ENCODE measurements around the gene NME7. TPM values are rescaled to one million over a fixed set of nuclear protein-coding genes. Genes with fewer than 3 reads are reported as not detected.

The NME7 gene
- total RNA-seq, 1 experiment from 2014 or later, result 21.8 TPM

DNA sequence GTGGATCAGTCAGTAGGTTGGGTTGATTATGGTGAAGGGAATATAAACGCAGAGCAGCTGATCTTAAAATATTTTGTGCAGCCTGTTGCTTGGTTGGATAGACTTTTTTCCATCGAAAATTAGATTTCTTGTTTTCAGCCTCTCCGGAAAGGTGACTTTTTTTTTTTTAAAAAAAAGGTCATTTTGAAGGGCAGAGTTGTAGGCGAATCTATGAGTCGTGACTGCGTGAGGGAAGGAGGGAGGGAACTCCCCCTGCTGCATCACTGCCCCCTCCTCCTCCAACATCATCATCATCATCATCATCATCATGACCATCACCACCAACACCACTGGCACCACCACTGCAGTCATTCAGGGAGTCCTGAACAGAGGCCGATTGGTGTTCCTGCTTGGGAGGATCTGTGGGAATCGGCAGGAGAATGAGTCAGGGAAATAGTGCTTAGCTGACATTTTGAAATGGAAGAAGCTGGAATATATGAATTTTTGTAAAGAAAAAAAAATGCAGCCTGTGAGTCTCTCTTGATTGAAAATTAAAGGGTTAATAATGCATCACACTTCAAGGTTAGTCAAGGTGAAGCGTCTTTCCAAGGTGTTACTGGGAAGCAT is 259.9 kb downstream of the NME7 start:
- Histone ChIP-seq H3K4me2 (ENCODE audit: low read length) (peak overlapping the region; percentile 90), H3K4me3 (replicated peaks in 1 of 2; ENCODE audit: low read depth in 1 of 2, low read length in 2 of 2) (peak overlapping the region; percentile 72 to 84), H3K4me1 (ENCODE audit: control insufficient read depth in 1 of 2, insufficient read depth in 2 of 2, low read length in 2 of 2) (peaks cover 55 to 71% of the 10 kb centered on the region in 2 experiments), H3K79me2 (ENCODE audit: insufficient read depth, low read length) (peaks cover 62% of the 10 kb centered on the region), H3K36me3 (ENCODE audit: control insufficient read depth in 1 of 2, insufficient read depth in 2 of 2, low read length in 2 of 2) (peaks cover 10 to 11% of the 10 kb centered on the region in 2 experiments; a peak in 3 of 4 replicates), H2AFZ (ENCODE audit: low read depth, low read length, poor library complexity, severe bottlenecking) (no peak overlapping the region), H3K9ac (ENCODE audit: low read length) (peak overlapping the region; percentile 95), H3K9me3 (ENCODE audit: control insufficient read depth in 1 of 2, insufficient read depth in 1 of 2, low read depth in 1 of 2, low read length in 2 of 2) (no peaks in the 10 kb centered on the region), H3K27ac (ENCODE audit: low read depth, low read length) (peak overlapping the region; percentile 85), H4K20me1 (ENCODE audit: insufficient read depth) (no peaks in the 10 kb centered on the region), H3K27me3 (ENCODE audit: insufficient read depth, low read length) (no peaks in the 10 kb centered on the region), H3K9me2 (ENCODE audit: insufficient read depth) (no peaks in the 10 kb centered on the region)
- POLR2A ChIA-PET, result interaction anchor here (0.7 to 1.0 kb wide), 2 partner anchors 26 to 260 kb away, joined by 3 read pairs; partner anchors contain the start of gene BLZF1
- RAD21 ChIA-PET (ENCODE audit: low non-redundant PET in 1 of 2, low total read pairs in 2 of 2, uncharacterized antibody in 2 of 2, unreplicated experiment in 2 of 2), result interaction anchor here in 1 of 2 experiments (2.5 kb wide), 1 partner anchor 240 kb away, joined by 5 read pairs; no protein-coding TSS in a partner anchor
- peak; percentile 24; the same call in 1 of the 2 replicates for TF ChIP-seq POLR2AphosphoS5 (IDR thresholded peaks at IDR 0.05; ENCODE audit: low read depth, low read length)
- TF ChIP-seq, protein P1, sequence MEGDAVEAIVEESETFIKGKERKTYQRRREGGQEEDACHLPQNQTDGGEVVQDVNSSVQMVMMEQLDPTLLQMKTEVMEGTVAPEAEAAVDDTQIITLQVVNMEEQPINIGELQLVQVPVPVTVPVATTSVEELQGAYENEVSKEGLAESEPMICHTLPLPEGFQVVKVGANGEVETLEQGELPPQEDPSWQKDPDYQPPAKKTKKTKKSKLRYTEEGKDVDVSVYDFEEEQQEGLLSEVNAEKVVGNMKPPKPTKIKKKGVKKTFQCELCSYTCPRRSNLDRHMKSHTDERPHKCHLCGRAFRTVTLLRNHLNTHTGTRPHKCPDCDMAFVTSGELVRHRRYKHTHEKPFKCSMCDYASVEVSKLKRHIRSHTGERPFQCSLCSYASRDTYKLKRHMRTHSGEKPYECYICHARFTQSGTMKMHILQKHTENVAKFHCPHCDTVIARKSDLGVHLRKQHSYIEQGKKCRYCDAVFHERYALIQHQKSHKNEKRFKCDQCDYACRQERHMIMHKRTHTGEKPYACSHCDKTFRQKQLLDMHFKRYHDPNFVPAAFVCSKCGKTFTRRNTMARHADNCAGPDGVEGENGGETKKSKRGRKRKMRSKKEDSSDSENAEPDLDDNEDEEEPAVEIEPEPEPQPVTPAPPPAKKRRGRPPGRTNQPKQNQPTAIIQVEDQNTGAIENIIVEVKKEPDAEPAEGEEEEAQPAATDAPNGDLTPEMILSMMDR (IDR thresholded peaks at IDR 0.05 in 2 of 3, conservative IDR thresholded peaks at IDR 0.05 in 1 of 3; ENCODE audit: borderline replicate concordance in 1 of 3, insufficient read depth in 1 of 3, low read depth in 2 of 3, low read length in 2 of 3), result no peak
- ATAC-seq (no peak), DNase-seq (ENCODE audit: low read depth, low spot score) (no peak)
- BruUV-seq (replicated peaks), result no TSS peak
- CTCF ChIA-PET, result interaction anchor here (0.6 to 4.7 kb wide), 3 partner anchors 20 to 504 kb away, joined by 3 to 14 read pairs (median 5); no protein-coding TSS in a partner anchor
- intact Hi-C loops (cut with micrococcal nuclease), result loop anchor here (5.0 kb wide), 1 partner anchor 485 kb away; no protein-coding TSS in a partner anchor

DNA sequence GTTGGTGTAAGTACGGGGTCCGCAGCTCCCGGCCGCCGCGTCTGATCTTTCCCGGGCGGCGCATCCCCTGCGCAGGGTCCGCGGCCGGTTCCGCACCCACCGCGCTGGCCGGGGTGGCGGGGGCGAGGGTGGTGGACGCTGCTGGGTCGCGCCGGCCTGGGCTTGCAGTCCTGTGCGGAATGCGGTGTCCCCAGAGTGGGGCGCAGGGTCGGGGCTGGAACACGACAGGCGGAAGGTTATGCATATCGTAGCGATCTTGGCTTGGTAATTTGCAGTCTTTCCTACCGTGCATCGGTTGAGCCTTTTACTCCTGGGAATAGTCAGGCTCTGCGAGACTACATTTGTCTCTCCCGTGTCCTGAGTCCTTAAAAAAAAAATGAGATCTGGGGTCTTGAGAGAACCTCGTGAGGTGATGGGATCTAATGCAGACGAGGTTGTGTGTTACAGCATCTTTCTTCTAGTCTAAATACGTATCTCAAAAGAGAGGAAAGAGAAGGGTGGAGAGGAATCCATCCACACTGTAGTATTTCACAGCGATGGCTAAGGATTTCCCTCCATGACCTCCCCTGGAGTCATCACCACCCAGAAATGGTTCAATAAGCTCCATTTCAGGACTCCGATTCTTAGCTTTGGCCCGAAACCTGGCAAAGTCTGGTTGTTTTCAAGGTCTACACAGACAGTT is 260.5 kb downstream of the NME7 start:
- H3K27me3 ChIP-seq (ENCODE audit: insufficient read depth, low read length), result no peaks in the 10 kb centered on the region
- TSS peak; percentile 39 for BruUV-seq (replicated peaks)
- peaks cover 55 to 71% of the 10 kb centered on the region in 2 experiments for H3K4me1 ChIP-seq (ENCODE audit: control insufficient read depth in 1 of 2, insufficient read depth in 2 of 2, low read length in 2 of 2)
- H3K9ac ChIP-seq (ENCODE audit: low read length), result peak overlapping the region; percentile 95
- H3K36me3 ChIP-seq (ENCODE audit: control insufficient read depth in 1 of 2, insufficient read depth in 2 of 2, low read length in 2 of 2), result peaks cover 5 to 6% of the 10 kb centered on the region in 2 experiments; a peak in 3 of 4 replicates
- ATAC-seq (no peak), DNase-seq (ENCODE audit: low read depth, low spot score) (no peak)
- ChIA-PET CTCF (interaction anchor here (4.7 kb wide), 1 partner anchor 242 kb away, joined by 14 read pairs; no protein-coding TSS in a partner anchor), POLR2A (interaction anchor here (0.7 to 1.0 kb wide), 2 partner anchors 27 to 261 kb away, joined by 3 read pairs; partner anchors contain the start of gene BLZF1), RAD21 (ENCODE audit: low non-redundant PET in 1 of 2, low total read pairs in 2 of 2, uncharacterized antibody in 2 of 2, unreplicated experiment in 2 of 2) (no interaction called here)
- no peaks in the 10 kb centered on the region for H3K9me3 ChIP-seq (ENCODE audit: control insufficient read depth in 1 of 2, insufficient read depth in 1 of 2, low read depth in 1 of 2, low read length in 2 of 2)
- peaks cover 56% of the 10 kb centered on the region for H3K79me2 ChIP-seq (ENCODE audit: insufficient read depth, low read length)
- H4K20me1 ChIP-seq (ENCODE audit: insufficient read depth), result no peaks in the 10 kb centered on the region
- intact Hi-C loops (cut with micrococcal nuclease), result loop anchor here (1.0 to 5.0 kb wide), 2 partner anchors 260 to 485 kb away; partner anchors contain the start of gene NME7
- H2AFZ ChIP-seq (ENCODE audit: low read depth, low read length, poor library complexity, severe bottlenecking), result no peak overlapping the region
- peak overlapping the region; percentile 90 for H3K4me2 ChIP-seq (ENCODE audit: low read length)
- H3K4me3 ChIP-seq (replicated peaks in 1 of 2; ENCODE audit: low read depth in 1 of 2, low read length in 2 of 2), result peak overlapping the region; percentile 72 to 84
- H3K27ac ChIP-seq (ENCODE audit: low read depth, low read length), result peak overlapping the region; percentile 85
- no peak for TF ChIP-seq RAD21 (IDR thresholded peaks at IDR 0.05; ENCODE audit: low read depth)
- TF ChIP-seq, protein P2, sequence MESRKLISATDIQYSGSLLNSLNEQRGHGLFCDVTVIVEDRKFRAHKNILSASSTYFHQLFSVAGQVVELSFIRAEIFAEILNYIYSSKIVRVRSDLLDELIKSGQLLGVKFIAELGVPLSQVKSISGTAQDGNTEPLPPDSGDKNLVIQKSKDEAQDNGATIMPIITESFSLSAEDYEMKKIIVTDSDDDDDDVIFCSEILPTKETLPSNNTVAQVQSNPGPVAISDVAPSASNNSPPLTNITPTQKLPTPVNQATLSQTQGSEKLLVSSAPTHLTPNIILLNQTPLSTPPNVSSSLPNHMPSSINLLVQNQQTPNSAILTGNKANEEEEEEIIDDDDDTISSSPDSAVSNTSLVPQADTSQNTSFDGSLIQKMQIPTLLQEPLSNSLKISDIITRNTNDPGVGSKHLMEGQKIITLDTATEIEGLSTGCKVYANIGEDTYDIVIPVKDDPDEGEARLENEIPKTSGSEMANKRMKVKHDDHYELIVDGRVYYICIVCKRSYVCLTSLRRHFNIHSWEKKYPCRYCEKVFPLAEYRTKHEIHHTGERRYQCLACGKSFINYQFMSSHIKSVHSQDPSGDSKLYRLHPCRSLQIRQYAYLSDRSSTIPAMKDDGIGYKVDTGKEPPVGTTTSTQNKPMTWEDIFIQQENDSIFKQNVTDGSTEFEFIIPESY (IDR thresholded peaks at IDR 0.05; ENCODE audit: extremely low read depth, insufficient replicate concordance, low read length), result no peak
- peak; percentile 45 for TF ChIP-seq SIN3A (IDR thresholded peaks at IDR 0.05; ENCODE audit: low read depth)
- TF ChIP-seq CEBPB (IDR thresholded peaks at IDR 0.05; ENCODE audit: low read depth), result no peak
- no peak for TF ChIP-seq CBX3 (IDR thresholded peaks at IDR 0.05; ENCODE audit: low read depth)
- H3K9me2 ChIP-seq (ENCODE audit: insufficient read depth), result no peaks in the 10 kb centered on the region
